GM12878 (cell line): Measurements from ENCODE around the gene AKAP13. TPM values are rescaled to one million over a fixed set of nuclear protein-coding genes. Genes with fewer than 3 reads are reported as not detected.
A peak's percentile ranks its signal among the peaks of the same experiment; 100 is the strongest.
"Not testable (repeated sequence)": the region's sequence is repeated elsewhere in the genome, so short reads cannot be mapped to it uniquely, and the experiment has no call there.

Experiments
- ATAC-seq: fragments of 200-7000 bp; cut with Tn5 transposase; 3 replicates; pipeline ENCODE4 v1.9.1; 2020; ENCODE audit warnings: mild to moderate bottlenecking, moderate library complexity
- BruUV-seq: library from RNA; stranded (reverse); fragments of 400-500 nt; replicated peaks from 2 replicates; lab custom pipeline; 2021; lab: Mats Ljungman, UMichigan
- CTCF ChIA-PET: fragments of 300-600 bp; sonication (Branson Sonifier 250); formaldehyde crosslinking; extraction: SDS; loops from one replicate; lab custom pipeline; 2021; ENCODE audit warnings: inconsistent platforms; lab: Yijun Ruan, JAX
- POLR2A ChIA-PET: fragments of 350-600 bp; formaldehyde crosslinking; extraction: SDS; loops from one replicate; lab custom pipeline; 2021; ENCODE audit warnings: inconsistent platforms; lab: Charles Lee
- RAD21 ChIA-PET: fragments of 300-600 bp; sonication (Branson Sonifier 250); formaldehyde crosslinking; loops from one replicate; lab custom pipeline; 2023; ENCODE audit warnings: antibody characterized with exemption; ENCODE audit not compliant: unreplicated experiment; lab: Charles Lee
- SMC1A ChIA-PET: fragments of 300-600 bp; sonication (Branson Sonifier 250); formaldehyde crosslinking; loops from one replicate; lab custom pipeline; 2023; ENCODE audit not compliant: unreplicated experiment, uncharacterized antibody; lab: Charles Lee
- DNase-seq: peaks from one replicate; pipeline ENCODE4 v3.0.0-alpha.2; 2011; ENCODE audit warnings: low read depth, low spot score
- FAIRE-seq: peaks from 3 replicates; lab custom pipeline; 2011; peaks lifted over from hg19 to GRCh38; lab: Jason Lieb, UNC
- H2AFZ ChIP-seq: 2 replicates; pipeline ENCODE4 v1.6.0; 2011; ENCODE audit warnings: low read depth, low read length, control low read depth; ENCODE audit not compliant: control insufficient read depth
- H3K27ac ChIP-seq: 2 replicates; pipeline ENCODE4 v1.5.1; 2011; ENCODE audit warnings: control low read depth; ENCODE audit not compliant: control insufficient read depth, insufficient read depth
- H3K27me3 ChIP-seq, 2 experiments: replicated peaks in 1 of 2; 2 replicates each; pipeline versions ENCODE4 v1.6.0 to v1.6.1; 2011; ENCODE audit warnings: low read length in 1 of 2; ENCODE audit not compliant: control insufficient read depth in 2 of 2, insufficient read depth in 2 of 2
- H3K36me3 ChIP-seq, 2 experiments: 2 replicates each; pipeline ENCODE4 v1.5.1; 2011; ENCODE audit warnings: low read length in 1 of 2; ENCODE audit not compliant: control insufficient read depth in 2 of 2, insufficient read depth in 2 of 2
- H3K4me1 ChIP-seq: 2 replicates; pipeline ENCODE4 v1.6.1; 2011; ENCODE audit warnings: mild to moderate bottlenecking, low read length, moderate library complexity, mixed read lengths; ENCODE audit not compliant: control insufficient read depth, insufficient read depth
- H3K4me2 ChIP-seq: 2 replicates; pipeline ENCODE4 v1.6.0; 2011; ENCODE audit warnings: control low read depth; ENCODE audit not compliant: control insufficient read depth, insufficient read depth
- H3K4me3 ChIP-seq: fragments of 200-600 bp; sonication (generic); 2 replicates; pipeline ENCODE4 v1.5.1; 2016
- H3K79me2 ChIP-seq: 2 replicates; pipeline ENCODE4 v1.6.0; 2011; ENCODE audit warnings: low read length; ENCODE audit not compliant: control insufficient read depth, insufficient read depth
- H3K9ac ChIP-seq: 2 replicates; pipeline ENCODE4 v1.8.0; 2011; ENCODE audit warnings: low read length, control low read depth, mixed read lengths; ENCODE audit not compliant: control insufficient read depth, insufficient read depth
- H3K9me3 ChIP-seq: replicated peaks from 3 replicates; pipeline ENCODE4 v1.5.1; 2011; ENCODE audit warnings: mild to moderate bottlenecking, low read length; ENCODE audit not compliant: control insufficient read depth, insufficient read depth
- H4K20me1 ChIP-seq: 2 replicates; pipeline ENCODE4 v1.6.0; 2011; ENCODE audit not compliant: control insufficient read depth, insufficient read depth
- NFYB ChIP-seq: IDR thresholded peaks from 2 replicates; pipeline ENCODE4 v1.6.1; 2011; ENCODE audit warnings: low read depth, mild to moderate bottlenecking, low read length, improper control_type of control experiment, moderate library complexity; ENCODE audit not compliant: insufficient read depth
- WGBS: methylation state at CpG from one replicate; pipeline ENCODE4 v1.1.6; 2016; ENCODE audit warnings: low lambda C conversion rate; ENCODE audit not compliant: insufficient replicate concordance, insufficient coverage; ENCODE audit errors: missing lambda C conversion rate; 5-methylcytosine and 5-hydroxymethylcytosine counted together
- in situ Hi-C: fragments of 300-500 bp; cut with MboI; formaldehyde crosslinking; loops from 9 replicates; pipeline ENCODE4 v1.14.3; 2018; ENCODE audit warnings: mixed read lengths
- intact Hi-C: fragments of 100-400 bp; cut with micrococcal nuclease; formaldehyde crosslinking; loops from one replicate; pipeline ENCODE4 v1.14.2; 2022; ENCODE audit not compliant: unreplicated experiment
- microRNA counts: library from miRNA; unstranded; fragments of <30 nt; microRNA quantifications from one replicate; lab custom pipeline; 2016
- microRNA-seq: library from miRNA; unstranded; fragments of <30 nt; microRNA quantifications from one replicate; pipeline ENCODE4, GENCODE V29; 2018
- polyA plus RNA-seq, 11 experiments: library from polyadenylated mRNA; depleted of rRNA in 4 of 11; unstranded in 6 of 11; stranded (reverse) in 5 of 11; fragments of >200 nt; fragmentation: Nextera tagmentation in 4 of 11; fragmentation: Illumina TruSeq in 1 of 11; extraction: Ambion mirVana in 4 of 11; extraction: Trizol in 1 of 11; gene quantifications; 1 replicate in 1 of 11; 2 replicates in 10 of 11; pipeline versions ENCODE4 v1.2.1 to v1.2.3, GENCODE V29; 2011 to 2016; ENCODE audit warnings: inconsistent platforms in 2 of 11, missing spikeins in 2 of 11, low read depth in 1 of 11
- small RNA-seq: library from RNA; depleted of rRNA; stranded (forward); fragments of <200 nt; gene quantifications from one replicate; pipeline ENCODE3, GENCODE V24; 2014
- total RNA-seq, 4 experiments: library from RNA; depleted of rRNA in 3 of 4; stranded (reverse); fragments of >200 nt in 3 of 4; fragmentation: Illumina TruSeq in 1 of 4; extraction: Trizol in 1 of 4; gene quantifications; 2 replicates each; pipeline versions ENCODE4 v1.2.1 to v1.2.3, GENCODE V29; 2013 to 2021

Gene AKAP13
- total and polyA plus RNA-seq, 10 of the 15 experiments (the other 5 are each of a cell fraction or from before 2014, with no cell fraction given): 14.4 to 74.9 (median 55.1) TPM

DNA sequence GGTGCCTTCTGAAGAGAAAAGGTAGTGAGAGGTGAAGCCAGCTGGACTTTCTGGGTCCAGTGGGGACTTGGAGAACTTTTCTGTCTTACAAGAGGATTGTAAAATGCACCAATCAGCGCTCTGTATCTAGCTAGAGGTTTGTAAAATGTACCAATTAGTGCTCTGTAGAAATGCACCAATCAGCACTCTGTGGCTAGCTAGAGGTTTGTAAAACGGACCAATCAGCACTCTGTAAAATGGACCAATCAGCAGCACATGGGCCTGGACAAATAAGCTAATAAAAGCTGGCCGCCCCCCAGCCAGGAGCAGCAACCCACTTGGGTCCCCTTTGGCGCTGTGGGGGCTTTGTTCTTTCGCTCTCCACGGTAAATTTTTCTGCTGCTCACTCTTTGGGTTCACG, 416.0 kb downstream of the AKAP13 start:
- ATAC-seq, BruUV-seq, RAD21 ChIA-PET, SMC1A ChIA-PET, H3K9me3 ChIP-seq, H3K79me2 ChIP-seq, DNase-seq, H3K4me2 ChIP-seq, H3K4me3 ChIP-seq, FAIRE-seq, H2AFZ ChIP-seq, H3K36me3 ChIP-seq, POLR2A ChIA-PET, H3K9ac ChIP-seq, H3K27ac ChIP-seq, H3K27me3 ChIP-seq, in situ Hi-C loops, H4K20me1 ChIP-seq: not testable (repeated sequence)
- CTCF ChIA-PET: interaction anchor here (2.1 kb wide), 1 partner anchor 31 kb away, joined by 6 read pairs; no protein-coding TSS in a partner anchor
- WGBS: 69% methylated on average over 7 of the region's 7 CpGs
- H3K4me1 ChIP-seq: peaks cover 14% of the 10 kb centered on the region
- intact Hi-C loops: loop anchor here (5.0 kb wide), 1 partner anchor 41 kb away; no protein-coding TSS in a partner anchor
- peak; percentile 80 for TF ChIP-seq NFYB

MicroRNA genes within 50 kb of the gene (microRNA counts, 767-probe panel; counts per million panel counts)
- microRNA hsa-miR-1276 (lab: Ali Mortazavi, UCI): 1,438 counts per million, percentile 53 among the panel's probes with 10 or more counts

Small RNA genes within 50 kb of the gene (microRNA-seq; reads per million reads assigned to microRNA genes)
- gene MIR1276 (19.6 reads per million, percentile 54 among the genes with 10 or more reads in this experiment), gene MIR7706 (323 reads per million, percentile 82 among the genes with 10 or more reads in this experiment)

Small RNA genes within 50 kb of the gene (small RNA-seq; reads per million reads assigned to genes)
- gene AC021739.1 (not detected), gene MIR1276 (2.7 reads per million, percentile 73 among the genes with 10 or more reads in this experiment), gene RNU6-1280P (not detected), gene RNU7-79P (not detected)
